ENCODE results near the gene CLIC3.

CLIC3 gene

DNA sequence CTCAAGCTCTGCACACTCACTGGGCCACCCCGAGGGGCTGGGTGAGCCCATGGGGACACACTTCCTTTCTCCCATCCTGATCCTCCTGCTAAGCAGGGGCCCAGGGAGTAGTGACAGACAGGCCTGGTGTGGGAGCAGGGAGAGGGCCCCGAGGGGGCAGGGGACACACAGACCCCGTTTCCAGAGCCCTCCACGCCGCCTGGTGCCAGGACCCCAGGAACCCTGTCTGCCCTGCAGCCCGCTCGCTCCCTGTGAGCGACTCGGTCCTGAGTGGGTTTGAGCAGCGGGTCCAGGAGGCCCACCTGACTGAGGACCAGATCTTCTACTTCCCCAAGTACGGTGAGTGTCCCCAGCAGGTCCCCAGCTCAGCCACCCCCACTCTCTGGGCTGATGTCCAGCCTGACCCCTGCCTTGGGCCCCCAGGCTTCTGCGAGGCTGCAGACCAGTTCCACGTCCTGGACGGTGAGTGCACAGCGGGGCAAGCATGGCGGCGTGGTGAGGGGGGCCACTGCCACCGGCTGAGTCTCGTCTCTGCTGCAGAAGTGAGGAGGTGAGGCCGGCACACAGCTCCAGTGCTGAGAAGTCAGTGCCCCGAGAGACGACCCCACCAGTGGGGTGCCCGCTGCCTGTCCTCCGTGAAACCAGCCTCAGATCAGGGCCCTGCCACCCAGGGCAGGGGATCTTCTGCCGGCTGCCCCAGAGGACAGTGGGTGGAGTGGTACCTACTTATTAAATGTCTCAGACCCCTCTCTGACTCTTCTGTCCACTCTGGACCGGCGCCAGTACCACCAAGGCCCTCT is 49.9 kb downstream of the CLIC3 start:
- TF ChIP-seq, protein P1, sequence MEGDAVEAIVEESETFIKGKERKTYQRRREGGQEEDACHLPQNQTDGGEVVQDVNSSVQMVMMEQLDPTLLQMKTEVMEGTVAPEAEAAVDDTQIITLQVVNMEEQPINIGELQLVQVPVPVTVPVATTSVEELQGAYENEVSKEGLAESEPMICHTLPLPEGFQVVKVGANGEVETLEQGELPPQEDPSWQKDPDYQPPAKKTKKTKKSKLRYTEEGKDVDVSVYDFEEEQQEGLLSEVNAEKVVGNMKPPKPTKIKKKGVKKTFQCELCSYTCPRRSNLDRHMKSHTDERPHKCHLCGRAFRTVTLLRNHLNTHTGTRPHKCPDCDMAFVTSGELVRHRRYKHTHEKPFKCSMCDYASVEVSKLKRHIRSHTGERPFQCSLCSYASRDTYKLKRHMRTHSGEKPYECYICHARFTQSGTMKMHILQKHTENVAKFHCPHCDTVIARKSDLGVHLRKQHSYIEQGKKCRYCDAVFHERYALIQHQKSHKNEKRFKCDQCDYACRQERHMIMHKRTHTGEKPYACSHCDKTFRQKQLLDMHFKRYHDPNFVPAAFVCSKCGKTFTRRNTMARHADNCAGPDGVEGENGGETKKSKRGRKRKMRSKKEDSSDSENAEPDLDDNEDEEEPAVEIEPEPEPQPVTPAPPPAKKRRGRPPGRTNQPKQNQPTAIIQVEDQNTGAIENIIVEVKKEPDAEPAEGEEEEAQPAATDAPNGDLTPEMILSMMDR (IDR thresholded peaks at IDR 0.05; ENCODE audit: low read depth, low read length) = no peak
- no peak for TF ChIP-seq EZH2phosphoT487 (IDR thresholded peaks at IDR 0.05; ENCODE audit: low read depth)

DNA sequence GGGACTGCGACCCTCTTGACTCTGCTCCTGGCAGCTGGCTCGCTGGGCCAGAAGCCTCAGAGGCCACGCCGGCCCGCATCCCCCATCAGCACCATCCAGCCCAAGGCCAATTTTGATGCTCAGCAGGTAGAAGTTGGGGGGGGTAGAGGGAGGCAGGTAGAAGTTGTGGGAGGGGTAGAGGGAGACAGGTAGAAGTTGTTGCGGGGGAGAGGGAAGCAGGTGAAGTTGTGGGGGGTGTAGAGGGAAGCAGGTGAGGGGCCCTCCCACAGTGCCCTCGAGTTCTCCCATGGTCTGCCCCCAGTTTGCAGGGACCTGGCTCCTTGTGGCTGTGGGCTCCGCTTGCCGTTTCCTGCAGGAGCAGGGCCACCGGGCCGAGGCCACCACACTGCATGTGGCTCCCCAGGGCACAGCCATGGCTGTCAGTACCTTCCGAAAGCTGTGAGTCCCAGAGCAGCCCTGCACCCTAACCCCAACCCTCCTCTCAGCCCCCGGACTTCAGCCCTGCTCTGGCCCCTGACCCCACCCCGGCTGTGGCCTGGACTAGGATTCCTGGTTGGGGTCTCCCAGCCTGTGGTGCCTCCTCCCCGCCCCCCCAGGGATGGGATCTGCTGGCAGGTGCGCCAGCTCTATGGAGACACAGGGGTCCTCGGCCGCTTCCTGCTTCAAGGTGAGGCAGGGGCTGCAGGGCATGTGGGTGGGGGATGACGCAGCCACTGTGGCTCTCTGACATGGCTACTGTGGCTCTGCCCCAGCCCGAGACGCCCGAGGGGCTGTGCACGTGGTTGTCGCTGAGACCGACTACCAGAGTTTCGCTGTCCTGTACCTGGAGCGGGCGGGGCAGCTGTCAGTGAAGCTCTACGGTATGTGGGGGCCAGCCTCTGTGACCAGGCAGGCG is 50.8 kb downstream of the CLIC3 start:
- H3K9ac ChIP-seq (ENCODE audit: low read length) = no peak overlapping the region
- H3K79me2 ChIP-seq (ENCODE audit: low read length) = peaks cover 18% of the 10 kb centered on the region
- peaks cover 31% of the 10 kb centered on the region for H3K4me1 ChIP-seq (ENCODE audit: low read length)
- no peaks in the 10 kb centered on the region for H3K27me3 ChIP-seq (ENCODE audit: low read depth, low read length)
- no peaks in the 10 kb centered on the region for H4K20me1 ChIP-seq (ENCODE audit: insufficient read depth, low read length)
- no peak overlapping the region for H3K4me2 ChIP-seq (ENCODE audit: low read length)
- no peak overlapping the region; the same call in 1 of the 2 replicates for H2AFZ ChIP-seq (ENCODE audit: low read depth, low read length)
- H3K9me3 ChIP-seq (ENCODE audit: insufficient read depth, low read length) = no peaks in the 10 kb centered on the region
- peaks cover 19% of the 10 kb centered on the region for H3K36me3 ChIP-seq (replicated peaks; ENCODE audit: low read depth, low read length)
- no peak overlapping the region for H3K27ac ChIP-seq (ENCODE audit: low read length)
- TF ChIP-seq, protein P1 (IDR thresholded peaks at IDR 0.05; ENCODE audit: low read depth, low read length) = no peak
- TF ChIP-seq EZH2phosphoT487 (IDR thresholded peaks at IDR 0.05; ENCODE audit: low read depth) = no peak
- H3K4me3 ChIP-seq (ENCODE audit: low read length) = no peak overlapping the region

More for the DNA sequence above, 49.9 kb downstream of the CLIC3 start:
- Histone ChIP-seq H3K9me3 (ENCODE audit: insufficient read depth, low read length) (no peaks in the 10 kb centered on the region), H3K79me2 (ENCODE audit: low read length) (peaks cover 18% of the 10 kb centered on the region), H3K4me3 (ENCODE audit: low read length) (no peak overlapping the region), H3K4me2 (ENCODE audit: low read length) (no peak overlapping the region), H2AFZ (ENCODE audit: low read depth, low read length) (no peak overlapping the region), H3K27me3 (ENCODE audit: low read depth, low read length) (no peaks in the 10 kb centered on the region), H3K4me1 (ENCODE audit: low read length) (peaks cover 34% of the 10 kb centered on the region), H3K36me3 (replicated peaks; ENCODE audit: low read depth, low read length) (peaks cover 12% of the 10 kb centered on the region), H4K20me1 (ENCODE audit: insufficient read depth, low read length) (no peaks in the 10 kb centered on the region), H3K9ac (ENCODE audit: low read length) (no peak overlapping the region), H3K27ac (ENCODE audit: low read length) (no peak overlapping the region)
